Activated CD8-positive, alpha-beta memory T cell treated with anti-CD3 and anti-CD28 coated beads, Interleukin-2, amount 10 ng/mL, durations not matched to agents 7 days and 5 days (primary cell): ENCODE results near the gene PTPN7. TPM values are rescaled to one million over a fixed set of nuclear protein-coding genes. Genes with fewer than 3 reads are reported as not detected.

Source experiments
- ATAC-seq: fragments of 150-1000 bp; cut with Tn5 transposase; one replicate; pipeline ENCODE4 v1.10.0; 2021; ENCODE audit warnings: moderate library complexity
- CTCF ChIA-PET: fragments of 350-600 bp; sonication (Branson Sonifier 250); formaldehyde crosslinking; loops from one replicate; lab custom pipeline; 2021; ENCODE audit warnings: antibody characterized with exemption; lab: Charles Lee
- DNase-seq: peaks from one replicate; pipeline ENCODE4 v3.0.0-alpha.2; 2020
- H3K27ac Mint-ChIP-seq: one replicate; pipeline ENCODE4 v1.8.0; 2021; ENCODE audit warnings: mild to moderate bottlenecking, mixed read lengths
- H3K27me3 Mint-ChIP-seq: one replicate; pipeline ENCODE4 v1.8.0; 2021; ENCODE audit warnings: mixed read lengths
- H3K36me3 Mint-ChIP-seq: one replicate; pipeline ENCODE4 v1.8.0; 2021; ENCODE audit warnings: mild to moderate bottlenecking, mixed read lengths
- H3K4me1 Mint-ChIP-seq: one replicate; pipeline ENCODE4 v1.8.0; 2021; ENCODE audit warnings: mixed read lengths
- H3K4me3 Mint-ChIP-seq: one replicate; pipeline ENCODE4 v1.8.0; 2021; ENCODE audit warnings: mild to moderate bottlenecking, moderate library complexity, mixed read lengths
- H3K9me3 Mint-ChIP-seq: one replicate; pipeline ENCODE4 v1.8.0; 2022; ENCODE audit warnings: low read depth, mixed read lengths
- total RNA-seq, 2 experiments: library from RNA; stranded (reverse); gene quantifications; one replicate each; pipeline ENCODE4 v1.2.3, GENCODE V29; 2021

Gene PTPN7
- total RNA-seq, 2 experiments from 2014 or later = 228 to 410 TPM

DNA sequence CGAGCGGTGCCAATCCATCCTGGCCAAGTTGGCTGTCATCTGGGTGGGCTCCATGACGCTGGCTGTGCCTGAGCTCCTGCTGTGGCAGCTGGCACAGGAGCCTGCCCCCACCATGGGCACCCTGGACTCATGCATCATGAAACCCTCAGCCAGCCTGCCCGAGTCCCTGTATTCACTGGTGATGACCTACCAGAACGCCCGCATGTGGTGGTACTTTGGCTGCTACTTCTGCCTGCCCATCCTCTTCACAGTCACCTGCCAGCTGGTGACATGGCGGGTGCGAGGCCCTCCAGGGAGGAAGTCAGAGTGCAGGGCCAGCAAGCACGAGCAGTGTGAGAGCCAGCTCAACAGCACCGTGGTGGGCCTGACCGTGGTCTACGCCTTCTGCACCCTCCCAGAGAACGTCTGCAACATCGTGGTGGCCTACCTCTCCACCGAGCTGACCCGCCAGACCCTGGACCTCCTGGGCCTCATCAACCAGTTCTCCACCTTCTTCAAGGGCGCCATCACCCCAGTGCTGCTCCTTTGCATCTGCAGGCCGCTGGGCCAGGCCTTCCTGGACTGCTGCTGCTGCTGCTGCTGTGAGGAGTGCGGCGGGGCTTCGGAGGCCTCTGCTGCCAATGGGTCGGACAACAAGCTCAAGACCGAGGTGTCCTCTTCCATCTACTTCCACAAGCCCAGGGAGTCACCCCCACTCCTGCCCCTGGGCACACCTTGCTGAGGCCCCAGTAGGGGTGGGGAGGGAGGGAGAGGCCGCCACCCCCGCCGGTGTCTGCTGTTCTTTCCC, 32.4 kb downstream of the PTPN7 start:
- Mint-ChIP-seq H3K4me1 (peaks cover 4% of the 10 kb centered on the region), H3K36me3 (peaks cover 2% of the 10 kb centered on the region), H3K9me3 (no peaks in the 10 kb centered on the region), H3K27ac (no peak overlapping the region), H3K4me3 (no peak overlapping the region), H3K27me3 (peaks cover 18% of the 10 kb centered on the region)
- ATAC-seq = no peak
- DNase-seq = no peak
- CTCF ChIA-PET = no interaction called here

DNA sequence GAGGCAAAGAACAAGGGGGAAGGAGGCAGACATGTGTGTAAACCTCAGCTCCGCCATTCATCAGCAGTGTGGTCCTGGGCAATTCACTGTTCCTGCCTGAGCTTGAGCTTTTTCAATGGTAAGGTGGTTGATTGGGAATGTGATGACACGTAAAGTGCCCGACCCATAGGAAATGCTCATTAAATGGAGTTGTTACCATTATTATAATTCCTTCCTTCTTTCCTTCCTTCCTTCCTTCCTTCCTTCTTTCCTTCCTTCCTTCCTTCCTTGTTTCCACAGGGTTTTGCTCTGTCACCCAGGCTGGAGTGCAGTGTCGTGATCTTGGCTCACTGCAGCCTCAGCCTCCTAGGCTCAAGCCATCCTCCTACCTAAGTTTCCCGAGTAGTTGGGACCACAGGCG, 33.3 kb downstream of the PTPN7 start:
- CTCF ChIA-PET = interaction anchor here (1.0 kb wide), 1 partner anchor 118 kb away, joined by 3 read pairs; no protein-coding TSS in a partner anchor
- DNase-seq (no peak), ATAC-seq (no peak)
- Mint-ChIP-seq H3K36me3 (no peaks in the 10 kb centered on the region), H3K4me3 (no peak overlapping the region), H3K27me3 (peaks cover 18% of the 10 kb centered on the region), H3K4me1 (peaks cover 4% of the 10 kb centered on the region), H3K9me3 (no peaks in the 10 kb centered on the region), H3K27ac (no peak overlapping the region)

DNA sequence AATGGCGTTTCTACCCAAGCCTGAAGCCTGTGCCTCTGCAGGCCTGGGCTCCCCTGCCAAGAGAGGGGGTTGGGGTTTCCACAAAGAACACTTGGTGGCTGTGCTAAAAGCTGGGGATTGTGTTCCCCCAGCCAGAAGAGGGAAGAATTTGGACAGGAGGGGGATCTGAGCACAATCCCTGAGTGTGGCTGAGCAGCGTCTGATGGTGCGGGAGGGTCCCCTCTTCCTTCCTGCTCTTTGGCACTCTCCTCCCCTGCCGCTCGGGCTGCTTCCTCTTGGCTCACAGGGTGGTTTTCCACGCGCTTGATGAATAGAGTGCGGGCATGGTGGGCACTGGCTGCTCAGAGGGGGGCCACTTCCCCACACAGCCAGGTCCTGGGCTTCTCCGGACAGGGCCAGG, 34.0 kb downstream of the PTPN7 start:
- ATAC-seq (no peak), DNase-seq (no peak)
- H3K27me3 Mint-ChIP-seq = peaks cover 21% of the 10 kb centered on the region
- no peaks in the 10 kb centered on the region for H3K4me1 Mint-ChIP-seq
- no peak overlapping the region for H3K27ac Mint-ChIP-seq
- CTCF ChIA-PET = interaction anchor here (1.0 kb wide), 1 partner anchor 118 kb away, joined by 3 read pairs; no protein-coding TSS in a partner anchor
- H3K36me3 Mint-ChIP-seq = no peaks in the 10 kb centered on the region
- H3K9me3 Mint-ChIP-seq = no peaks in the 10 kb centered on the region
- no peak overlapping the region for H3K4me3 Mint-ChIP-seq

DNA sequence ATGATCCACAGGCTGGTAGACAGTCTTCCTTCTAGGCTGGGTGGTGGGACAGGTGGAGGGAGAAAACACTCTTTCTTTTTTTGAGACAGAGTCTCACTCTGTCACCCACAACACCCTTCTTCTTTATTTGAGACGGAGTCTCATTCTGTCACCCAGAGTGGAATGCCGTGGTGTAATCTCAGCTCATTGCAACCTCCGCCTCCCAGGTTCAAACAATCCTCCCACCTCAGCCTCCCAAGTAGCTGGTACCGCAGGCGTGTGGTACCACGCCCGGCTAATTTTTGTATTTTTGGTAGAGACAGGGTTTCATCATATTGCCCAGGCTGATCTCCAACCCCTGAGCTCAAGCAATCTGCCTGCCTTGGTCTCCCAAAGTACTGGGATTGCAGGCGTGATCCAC, 34.8 kb downstream of the PTPN7 start:
- CTCF ChIA-PET = no interaction called here
- H3K36me3 Mint-ChIP-seq = no peaks in the 10 kb centered on the region
- no peaks in the 10 kb centered on the region for H3K4me1 Mint-ChIP-seq
- no peak overlapping the region for H3K27ac Mint-ChIP-seq
- ATAC-seq (no peak), DNase-seq (no peak)
- no peak overlapping the region for H3K4me3 Mint-ChIP-seq
- H3K27me3 Mint-ChIP-seq = peaks cover 25% of the 10 kb centered on the region
- H3K9me3 Mint-ChIP-seq = no peaks in the 10 kb centered on the region

DNA sequence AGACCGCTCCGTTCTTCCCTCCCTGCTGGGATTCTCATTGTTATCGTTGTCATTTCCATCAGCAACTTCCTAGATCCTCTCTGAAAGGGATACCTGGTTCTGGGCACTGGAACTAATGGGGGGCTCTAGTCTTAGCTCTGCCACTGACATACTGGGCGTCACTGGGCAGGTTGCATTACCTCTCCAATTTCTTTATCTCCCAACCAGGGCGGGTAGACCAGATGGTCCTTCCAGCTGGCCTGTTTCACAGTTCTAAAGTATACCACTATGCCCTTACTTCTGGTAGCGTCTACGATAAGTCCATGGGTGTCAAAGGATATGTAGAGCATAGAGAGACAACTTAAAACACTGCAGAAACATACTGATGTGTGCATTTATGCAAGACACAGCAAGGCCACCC, 36.3 kb downstream of the PTPN7 start:
- DNase-seq (no peak), ATAC-seq (no peak)
- H3K27ac Mint-ChIP-seq = no peak overlapping the region
- no peak overlapping the region for H3K4me3 Mint-ChIP-seq
- H3K27me3 Mint-ChIP-seq = peaks cover 25% of the 10 kb centered on the region
- no peaks in the 10 kb centered on the region for H3K4me1 Mint-ChIP-seq
- CTCF ChIA-PET = interaction anchor here (1.2 to 1.9 kb wide), 2 partner anchors 8 to 124 kb away, joined by 3 to 6 read pairs; no protein-coding TSS in a partner anchor
- H3K9me3 Mint-ChIP-seq = no peaks in the 10 kb centered on the region
- no peaks in the 10 kb centered on the region for H3K36me3 Mint-ChIP-seq

DNA sequence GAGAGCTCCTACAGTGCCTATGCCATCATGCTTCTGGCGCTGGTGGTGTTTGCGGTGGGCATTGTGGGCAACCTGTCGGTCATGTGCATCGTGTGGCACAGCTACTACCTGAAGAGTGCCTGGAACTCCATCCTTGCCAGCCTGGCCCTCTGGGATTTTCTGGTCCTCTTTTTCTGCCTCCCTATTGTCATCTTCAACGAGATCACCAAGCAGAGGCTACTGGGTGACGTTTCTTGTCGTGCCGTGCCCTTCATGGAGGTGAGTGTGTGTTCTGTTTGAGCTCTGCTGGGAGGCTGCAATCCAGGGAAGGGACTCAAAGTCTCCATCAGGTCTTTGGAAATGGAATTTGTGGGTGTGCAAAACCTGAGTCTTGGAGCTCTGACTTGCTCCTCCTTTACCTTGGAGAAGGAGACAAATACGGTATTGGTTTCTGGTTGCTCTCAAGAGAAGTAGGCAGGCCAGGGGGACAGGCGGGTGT, 37.0 kb downstream of the PTPN7 start:
- Mint-ChIP-seq H3K27me3 (peaks cover 25% of the 10 kb centered on the region), H3K36me3 (no peaks in the 10 kb centered on the region), H3K4me3 (no peak overlapping the region), H3K9me3 (no peaks in the 10 kb centered on the region), H3K4me1 (no peaks in the 10 kb centered on the region), H3K27ac (no peak overlapping the region)
- ATAC-seq (no peak), DNase-seq (no peak)
- CTCF ChIA-PET = interaction anchor here (1.2 to 1.9 kb wide), 2 partner anchors 9 to 124 kb away, joined by 3 to 6 read pairs; no protein-coding TSS in a partner anchor

DNA sequence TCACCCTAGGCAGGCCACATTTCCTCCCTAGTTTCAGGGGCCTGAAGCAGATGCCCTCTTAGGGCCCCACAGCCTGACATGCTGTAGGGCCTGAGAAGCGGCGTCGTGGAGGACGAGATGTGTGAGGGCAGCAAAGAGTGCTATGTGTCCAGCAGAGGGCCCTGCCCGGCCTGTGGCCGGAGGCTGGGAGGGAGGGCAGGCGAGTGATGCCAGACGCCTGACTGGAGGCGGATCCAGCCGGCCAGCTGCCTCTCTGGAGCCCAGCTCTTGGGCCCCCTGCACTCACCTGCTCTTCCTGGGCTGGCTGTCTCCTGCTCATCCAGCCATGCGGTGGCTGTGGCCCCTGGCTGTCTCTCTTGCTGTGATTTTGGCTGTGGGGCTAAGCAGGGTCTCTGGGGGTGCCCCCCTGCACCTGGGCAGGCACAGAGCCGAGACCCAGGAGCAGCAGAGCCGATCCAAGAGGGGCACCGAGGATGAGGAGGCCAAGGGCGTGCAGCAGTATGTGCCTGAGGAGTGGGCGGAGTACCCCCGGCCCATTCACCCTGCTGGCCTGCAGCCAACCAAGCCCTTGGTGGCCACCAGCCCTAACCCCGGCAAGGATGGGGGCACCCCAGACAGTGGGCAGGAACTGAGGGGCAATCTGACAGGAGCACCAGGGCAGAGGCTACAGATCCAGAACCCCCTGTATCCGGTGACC, 37.6 kb downstream of the PTPN7 start, which contains the start of gene GPR37L1:
TSS of gene GPR37L1 (plus strand) at position 279 of the 697 bp plus-strand sequence. CDS start at position 326, 47 bp downstream.
- no peaks in the 10 kb centered on the region for H3K9me3 Mint-ChIP-seq
- H3K36me3 Mint-ChIP-seq = no peaks in the 10 kb centered on the region
- no peak within 1 kb of the TSS for H3K4me3 Mint-ChIP-seq
- DNase-seq (no peak), ATAC-seq (no peak)
- CTCF ChIA-PET = interaction anchor here (1.2 to 1.9 kb wide), 2 partner anchors 10 to 123 kb away, joined by 3 to 6 read pairs; no protein-coding TSS in a partner anchor
- no peaks in the 10 kb centered on the region for H3K4me1 Mint-ChIP-seq
- H3K27ac Mint-ChIP-seq = no peak within 1 kb of the TSS
- H3K27me3 Mint-ChIP-seq = peaks cover 25% of the 10 kb centered on the region

DNA sequence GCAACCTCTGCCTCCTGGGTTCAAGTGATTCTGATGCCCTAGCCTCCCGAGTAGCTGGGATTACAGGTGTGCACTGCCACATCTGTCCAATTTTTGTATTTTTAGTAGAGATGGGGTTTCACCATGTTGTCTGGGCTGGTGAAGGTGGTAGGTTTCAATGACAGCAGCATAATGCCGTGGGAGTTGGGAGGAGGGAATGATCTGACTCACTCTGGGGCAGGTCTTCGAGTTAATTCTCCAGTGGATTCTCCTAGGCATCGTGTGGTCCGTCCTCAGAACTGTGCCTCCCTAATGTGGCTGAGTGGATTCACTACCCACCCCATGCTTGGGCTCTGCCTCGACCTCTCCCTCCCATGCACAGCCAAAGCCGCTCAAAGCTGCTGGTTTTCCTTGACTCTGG, 39.4 kb downstream of the PTPN7 start:
- H3K4me1 Mint-ChIP-seq = no peaks in the 10 kb centered on the region
- CTCF ChIA-PET = interaction anchor here (0.7 to 1.5 kb wide), 2 partner anchors 121 to 246 kb away, joined by 3 to 4 read pairs; no protein-coding TSS in a partner anchor
- H3K27me3 Mint-ChIP-seq = peaks cover 15% of the 10 kb centered on the region
- no peak for DNase-seq
- H3K36me3 Mint-ChIP-seq = no peaks in the 10 kb centered on the region
- no peak for ATAC-seq
- H3K4me3 Mint-ChIP-seq = no peak overlapping the region
- no peak overlapping the region for H3K27ac Mint-ChIP-seq
- no peaks in the 10 kb centered on the region for H3K9me3 Mint-ChIP-seq

DNA sequence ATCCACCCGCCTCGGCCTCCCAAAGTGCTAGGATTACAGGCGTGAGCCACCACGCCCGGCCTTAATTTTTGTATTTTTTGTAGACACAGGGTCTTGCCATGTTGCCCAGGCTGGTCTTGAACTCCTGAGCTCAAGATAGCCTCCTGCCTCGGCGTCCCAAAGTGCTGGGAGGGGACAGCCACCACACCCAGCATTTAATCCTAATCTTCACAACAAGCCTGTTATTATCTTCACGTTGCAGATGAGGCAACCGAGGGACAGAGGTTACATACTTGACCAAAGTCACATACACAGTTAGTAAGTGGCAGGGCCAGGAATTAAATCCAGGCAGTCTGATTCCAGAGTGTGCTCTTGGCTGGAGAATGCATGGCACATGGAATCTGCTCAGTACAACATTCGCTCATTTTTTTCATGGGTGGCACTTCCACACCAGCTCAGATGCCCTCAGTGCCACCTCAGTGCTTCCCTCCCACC, 42.5 kb downstream of the PTPN7 start:
- no peak for DNase-seq

DNA sequence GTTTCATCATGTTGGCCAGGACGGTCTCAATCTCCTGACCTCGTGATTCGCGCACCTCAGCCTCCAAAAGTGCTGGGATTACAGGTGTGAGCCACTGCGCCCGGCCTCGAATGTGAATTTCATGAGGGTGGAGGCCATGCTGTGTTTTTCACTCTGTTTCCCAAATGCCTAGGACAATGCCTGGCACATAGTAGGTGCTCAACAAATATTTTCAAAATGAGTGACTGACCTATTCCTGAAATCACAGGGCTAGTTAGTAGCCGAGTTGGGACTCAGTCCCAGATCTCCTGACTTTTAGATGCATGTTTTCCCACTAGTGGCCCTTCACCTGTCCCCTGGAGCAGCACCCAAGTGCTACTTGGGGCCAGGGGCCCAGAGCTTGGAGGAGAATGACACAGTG, 44.1 kb downstream of the PTPN7 start:
- no peak for ATAC-seq
- DNase-seq = no peak
- H3K36me3 Mint-ChIP-seq = no peaks in the 10 kb centered on the region
- no peak overlapping the region for H3K4me3 Mint-ChIP-seq
- no peaks in the 10 kb centered on the region for H3K4me1 Mint-ChIP-seq
- CTCF ChIA-PET = interaction anchor here (1.0 kb wide), 1 partner anchor 117 kb away, joined by 3 read pairs; no protein-coding TSS in a partner anchor
- H3K27ac Mint-ChIP-seq = no peak overlapping the region
- no peaks in the 10 kb centered on the region for H3K9me3 Mint-ChIP-seq
- H3K27me3 Mint-ChIP-seq = peaks cover 3% of the 10 kb centered on the region

More for the DNA sequence above, 42.5 kb downstream of the PTPN7 start:
- ATAC-seq = no peak
- no peak overlapping the region for H3K4me3 Mint-ChIP-seq
- no peak overlapping the region for H3K27ac Mint-ChIP-seq
- no peaks in the 10 kb centered on the region for H3K4me1 Mint-ChIP-seq
- H3K36me3 Mint-ChIP-seq = no peaks in the 10 kb centered on the region
- no peaks in the 10 kb centered on the region for H3K9me3 Mint-ChIP-seq
- CTCF ChIA-PET = interaction anchor here (0.7 to 2.3 kb wide), 4 partner anchors 9 to 222 kb away, joined by 3 to 8 read pairs (median 4); no protein-coding TSS in a partner anchor
- H3K27me3 Mint-ChIP-seq = peaks cover 7% of the 10 kb centered on the region

DNA sequence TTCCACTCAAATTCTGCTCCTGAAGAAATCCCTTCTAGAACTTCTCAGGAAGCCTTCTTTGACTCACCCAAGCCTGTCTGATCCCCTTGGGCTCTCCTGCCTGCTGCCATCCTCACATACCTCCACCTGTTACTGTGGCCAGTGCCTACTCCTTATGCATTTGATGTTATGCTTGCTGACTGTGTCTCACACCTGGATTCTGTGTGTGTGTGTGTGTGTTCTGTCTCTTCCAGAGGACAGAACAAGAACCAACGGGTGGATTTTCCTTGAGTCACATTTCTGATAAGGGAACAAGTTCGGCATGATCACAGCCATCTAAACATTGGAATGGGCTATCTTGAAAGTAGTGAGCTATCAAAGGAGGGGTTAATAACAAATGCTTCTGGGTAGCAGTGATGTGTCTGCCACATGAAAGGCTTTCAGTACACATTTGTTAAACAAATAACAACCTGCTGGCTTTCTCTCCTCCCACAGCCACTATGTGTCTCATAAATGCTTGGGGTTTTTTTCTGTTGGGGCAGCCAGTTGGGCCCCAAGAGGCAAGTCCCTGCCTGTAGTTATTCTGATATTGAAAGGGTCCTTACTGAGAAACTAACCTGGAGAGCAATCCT, 46.6 kb downstream of the PTPN7 start:
- ATAC-seq (no peak), DNase-seq (no peak)
- Mint-ChIP-seq H3K36me3 (no peaks in the 10 kb centered on the region), H3K27ac (no peak overlapping the region), H3K9me3 (no peaks in the 10 kb centered on the region), H3K27me3 (no peaks in the 10 kb centered on the region), H3K4me3 (no peak overlapping the region), H3K4me1 (no peaks in the 10 kb centered on the region)
- CTCF ChIA-PET = interaction anchor here (1.8 kb wide), 1 partner anchor 114 kb away, joined by 4 read pairs; no protein-coding TSS in a partner anchor

DNA sequence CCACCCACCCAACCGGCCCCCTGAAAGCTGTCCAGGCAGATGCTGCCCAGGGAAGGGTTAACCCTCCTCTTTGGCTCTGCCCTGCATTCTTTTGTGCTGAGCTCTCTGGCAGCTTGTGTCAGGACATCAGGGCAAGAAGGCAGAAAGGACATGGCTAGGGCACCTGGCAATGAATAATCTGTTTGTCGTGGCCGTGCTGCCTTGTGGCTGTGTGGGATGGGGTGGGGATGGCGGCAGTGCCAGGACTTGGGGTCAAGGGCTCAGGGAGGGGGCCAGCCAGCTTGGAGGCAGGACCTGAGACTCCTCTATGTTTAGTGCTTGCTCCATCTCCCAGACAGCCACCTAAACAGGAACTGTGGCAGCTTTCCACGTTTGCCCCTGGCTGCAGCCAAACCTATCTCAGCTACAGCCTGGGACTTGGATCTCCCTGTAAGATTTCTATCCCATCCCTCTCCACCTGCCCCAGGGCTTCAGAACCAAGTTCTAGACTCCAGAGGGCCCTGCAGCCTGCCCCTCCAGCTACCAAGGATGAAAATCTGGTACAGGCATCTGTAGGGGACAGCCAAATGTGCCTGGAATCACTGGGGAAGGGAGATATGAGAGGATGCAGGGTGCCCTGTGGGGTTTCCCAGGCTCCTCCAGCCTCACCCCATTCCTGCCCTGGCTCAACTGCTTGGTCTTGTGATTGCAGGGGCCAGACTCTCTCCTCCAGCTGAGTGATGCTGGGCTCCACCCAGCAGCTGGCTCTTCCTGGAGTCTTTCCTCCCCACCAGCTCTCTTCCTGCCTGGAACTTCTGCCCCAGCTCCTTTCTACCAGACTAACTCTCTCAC, 47.3 kb downstream of the PTPN7 start:
- Mint-ChIP-seq H3K4me3 (no peak overlapping the region), H3K36me3 (no peaks in the 10 kb centered on the region), H3K4me1 (no peaks in the 10 kb centered on the region), H3K27me3 (no peaks in the 10 kb centered on the region), H3K27ac (no peak overlapping the region), H3K9me3 (no peaks in the 10 kb centered on the region)
- ATAC-seq = no peak
- DNase-seq = no peak
- CTCF ChIA-PET = interaction anchor here (1.8 kb wide), 1 partner anchor 113 kb away, joined by 4 read pairs; no protein-coding TSS in a partner anchor
